GM21381 (cell line): ENCODE data around the gene ZSWIM8.
"Not testable (repeated sequence)": the region's sequence is repeated elsewhere in the genome, so short reads cannot be mapped to it uniquely, and the experiment has no call there.

Experiments
- ATAC-seq: cut with Tn5 transposase; IDR thresholded peaks from one replicate; pipeline ENCODE4 v1.9.1; 2021; ENCODE audit warnings: mild to moderate bottlenecking, moderate library complexity; ENCODE audit not compliant: unreplicated experiment

Gene ZSWIM8

GRCh38 chr10:73813333-73813732 is 27.9 kb downstream of the ZSWIM8 start:
- ATAC-seq, result no peak

- no peak for ATAC-seq
Observed at GRCh38 chr10:73814276-73814895, 29.0 kb downstream of the ZSWIM8 start.

GRCh38 chr10:73814896-73815718 is 29.7 kb downstream of the ZSWIM8 start:
- no peak for ATAC-seq

DNA sequence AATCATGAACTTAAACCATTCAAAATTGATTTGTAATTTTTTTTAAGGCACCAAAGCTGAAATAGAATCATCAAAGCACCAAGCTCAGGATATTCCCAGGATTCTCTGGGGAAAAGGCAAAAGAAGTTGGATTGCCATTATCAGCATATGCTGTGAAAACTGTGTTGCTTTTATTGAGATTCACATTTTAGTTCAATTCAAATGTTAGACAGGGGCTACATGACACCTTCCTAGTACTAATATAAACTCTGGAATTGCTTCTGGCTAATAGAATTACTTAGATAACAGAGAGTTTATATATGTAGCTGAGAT is 30.3 kb downstream of the ZSWIM8 start:
- ATAC-seq, result no peak

DNA sequence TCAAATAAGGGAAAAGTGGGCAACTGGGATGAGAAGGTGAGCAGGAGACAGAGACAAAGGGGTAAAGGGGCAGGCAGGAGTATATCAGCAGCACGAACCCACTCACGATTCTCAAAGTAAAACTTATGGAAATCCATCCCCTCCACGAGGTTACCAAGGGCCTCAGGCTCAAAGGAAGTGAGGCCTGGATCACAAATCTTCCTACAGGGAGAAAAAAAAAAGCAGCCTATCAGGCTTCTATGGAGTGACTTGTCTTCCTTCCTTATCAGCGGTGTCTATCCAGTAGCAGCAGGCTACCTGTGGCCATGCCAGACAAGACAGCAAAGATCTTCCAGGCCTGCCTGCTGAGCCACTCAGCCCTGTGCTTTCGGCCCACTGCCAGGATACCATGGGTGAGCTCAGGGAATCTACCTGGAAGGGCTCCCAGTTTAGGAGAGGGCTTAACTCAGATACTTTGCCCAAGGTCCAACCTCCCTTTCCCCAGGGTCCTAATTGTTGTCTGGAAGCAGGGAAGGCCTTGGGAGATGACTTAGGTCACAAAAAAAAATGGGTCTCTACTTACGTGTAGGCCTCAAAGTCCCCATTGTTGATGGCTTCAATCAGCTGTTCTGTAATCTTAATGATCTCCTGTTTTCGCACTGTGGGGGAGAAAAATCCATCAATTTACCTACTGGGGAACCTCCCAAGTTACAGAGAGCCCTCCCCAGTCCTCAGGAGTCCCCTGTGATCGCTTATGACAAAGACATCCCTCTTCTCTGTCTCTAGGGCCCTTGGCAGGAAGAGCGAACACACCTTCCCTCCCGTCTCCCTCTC is 31.7 kb downstream of the ZSWIM8 start:
- ATAC-seq, result no peak

GRCh38 chr10:73817826-73818225 is 32.4 kb downstream of the ZSWIM8 start:
- no peak for ATAC-seq

GRCh38 chr10:73818402-73818801 is 33.0 kb downstream of the ZSWIM8 start:
- ATAC-seq, result no peak

DNA sequence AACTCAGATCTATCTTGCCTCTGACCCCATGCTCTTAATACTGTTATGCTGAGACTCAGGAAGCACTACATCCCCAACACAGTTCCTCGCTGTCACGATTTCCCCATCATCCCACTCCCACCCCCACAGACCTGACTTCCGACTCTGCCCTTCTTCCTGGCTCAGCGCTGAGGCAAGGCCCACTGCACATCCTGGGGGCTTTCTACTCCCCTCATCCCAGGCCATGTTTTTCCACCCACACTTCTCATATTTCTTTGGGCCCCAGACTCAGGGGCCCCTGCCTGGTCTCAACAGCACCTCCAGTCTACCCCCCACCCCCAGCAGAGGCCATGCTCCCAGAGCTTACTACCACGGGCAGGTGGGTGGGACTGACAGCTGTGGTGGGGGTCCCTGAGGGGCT is 33.7 kb downstream of the ZSWIM8 start:
- no peak for ATAC-seq

DNA sequence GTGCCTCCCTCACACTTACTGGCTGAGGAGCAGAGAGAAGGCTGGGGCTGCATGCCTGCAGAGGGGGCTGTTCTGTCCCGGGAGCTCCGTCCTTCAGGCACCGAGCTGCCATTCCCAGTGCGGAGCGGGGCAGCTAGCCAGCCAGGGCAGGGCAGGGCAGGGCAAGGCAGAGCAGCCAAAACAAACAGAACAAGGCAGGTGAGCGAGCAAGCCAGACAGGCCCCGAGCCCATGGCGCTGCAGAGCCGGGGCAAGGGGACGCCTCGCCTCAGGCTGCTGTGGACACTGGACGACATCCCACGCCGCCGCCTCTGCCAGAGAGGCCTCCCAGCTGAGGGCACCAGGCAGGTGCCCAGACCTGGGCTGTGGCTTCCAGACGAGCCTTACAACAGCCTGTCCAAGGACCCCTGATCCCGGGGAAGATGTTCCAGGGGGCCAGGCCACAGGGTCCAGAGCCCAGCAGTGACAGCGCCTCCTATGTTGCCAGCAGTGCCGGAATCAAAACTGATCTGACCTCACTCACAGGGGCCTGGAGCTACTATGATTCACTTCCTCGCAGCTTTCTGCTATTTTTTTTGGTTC is 34.2 kb downstream of the ZSWIM8 start:
- ATAC-seq, result no peak

- no peak for ATAC-seq
Observed at GRCh38 chr10:73823391-73823790, 38.0 kb downstream of the ZSWIM8 start.

GRCh38 chr10:73824146-73824725 is 38.8 kb downstream of the ZSWIM8 start:
- no peak for ATAC-seq

- no peak for ATAC-seq
Observed at GRCh38 chr10:73827346-73828089, 42.1 kb downstream of the ZSWIM8 start.

GRCh38 chr10:73828161-73828560 is 42.8 kb downstream of the ZSWIM8 start:
- no peak for ATAC-seq

DNA sequence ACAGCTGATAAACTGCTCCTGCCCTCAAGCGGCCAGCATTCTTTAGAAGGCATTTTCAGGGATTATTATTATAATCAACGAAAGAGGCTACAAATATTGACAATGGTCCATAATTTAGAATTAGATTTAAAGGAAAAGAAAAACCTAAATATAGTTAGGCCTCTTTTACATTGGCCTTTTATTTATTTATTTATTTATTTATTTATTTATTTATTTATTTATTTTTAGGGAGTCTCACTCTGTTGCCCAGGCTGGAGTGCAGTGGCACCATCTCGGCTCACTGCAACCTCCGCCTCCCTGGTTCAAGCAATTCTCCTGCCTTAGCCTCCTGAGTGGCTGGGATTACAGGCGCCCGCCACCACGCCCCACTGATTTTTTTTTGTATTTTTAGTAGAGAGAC is 43.7 kb downstream of the ZSWIM8 start:
- ATAC-seq, result not testable (repeated sequence)

DNA sequence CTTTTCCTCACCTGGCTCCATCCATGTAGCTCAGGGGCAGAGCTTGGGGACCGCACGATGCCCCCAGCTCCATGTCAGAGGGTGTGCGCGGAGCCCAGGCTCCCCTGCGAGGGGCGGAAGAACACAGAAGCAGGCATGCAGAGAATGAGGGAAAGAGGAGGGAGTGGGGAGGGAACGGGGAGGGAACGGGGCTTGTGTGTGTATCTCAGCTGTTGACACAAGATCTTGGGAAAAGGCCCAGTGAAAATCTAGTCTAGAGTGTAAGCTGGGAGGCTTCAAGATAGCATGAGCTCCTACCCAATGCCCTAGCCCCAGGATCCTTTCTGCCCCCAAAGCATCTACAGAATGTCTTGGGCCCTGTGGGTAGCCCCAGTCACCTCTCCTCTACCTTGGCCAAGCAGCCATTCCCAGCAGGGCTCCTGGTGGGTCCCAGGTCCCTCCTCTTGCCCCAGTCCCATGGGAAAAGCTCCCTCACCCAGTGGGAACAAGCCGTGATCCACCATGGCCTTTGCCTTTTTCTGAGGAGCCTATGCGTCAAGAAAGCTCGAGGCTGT is 51.1 kb downstream of the ZSWIM8 start:
- no peak for ATAC-seq

DNA sequence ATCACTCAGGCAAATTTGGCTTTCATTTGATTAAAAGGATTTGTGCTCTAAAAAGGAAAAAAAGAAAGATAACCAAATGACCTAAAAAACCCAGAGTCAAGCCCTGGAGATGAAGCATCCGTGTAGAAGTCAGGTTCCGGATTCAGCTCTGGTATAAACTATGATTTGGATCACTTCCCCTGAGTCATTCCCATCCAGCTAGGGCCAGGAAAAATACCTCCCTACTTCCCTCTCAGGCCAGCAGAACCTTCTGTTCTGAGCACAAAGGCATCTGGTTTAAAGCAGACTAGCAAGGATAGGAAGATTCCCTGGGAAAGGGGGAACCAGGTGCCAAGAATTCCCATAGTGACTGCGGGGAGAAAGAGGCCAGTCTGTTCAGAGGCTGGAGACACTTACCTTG is 51.7 kb downstream of the ZSWIM8 start:
- ATAC-seq, result no peak

DNA sequence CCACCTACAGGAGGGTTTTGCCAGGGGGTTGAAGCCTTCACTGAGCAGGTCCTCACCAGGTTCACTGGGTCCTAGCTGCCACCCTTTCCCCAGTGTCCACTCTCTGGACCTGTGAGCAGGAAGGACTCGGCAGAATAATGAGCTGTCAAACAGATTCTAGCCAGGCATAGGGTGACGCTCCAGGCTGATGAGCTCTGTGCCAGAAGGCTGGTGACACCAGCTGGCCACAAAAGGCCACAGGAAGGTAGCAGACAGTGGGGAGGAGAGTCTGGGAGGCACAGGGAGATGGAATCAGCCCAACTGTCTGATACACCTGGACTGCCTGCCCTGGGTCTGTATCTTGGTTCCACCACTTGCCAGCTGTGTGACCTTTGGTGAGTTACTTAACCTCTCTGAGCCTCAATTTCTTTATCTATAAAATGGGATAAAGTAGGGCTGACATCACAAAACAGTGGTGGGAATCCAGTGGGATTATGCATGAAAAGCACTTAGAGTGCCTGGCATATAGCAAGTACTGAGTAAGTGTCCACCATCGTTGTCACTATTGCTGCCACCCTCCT is 52.7 kb downstream of the ZSWIM8 start:
- no peak for ATAC-seq

DNA sequence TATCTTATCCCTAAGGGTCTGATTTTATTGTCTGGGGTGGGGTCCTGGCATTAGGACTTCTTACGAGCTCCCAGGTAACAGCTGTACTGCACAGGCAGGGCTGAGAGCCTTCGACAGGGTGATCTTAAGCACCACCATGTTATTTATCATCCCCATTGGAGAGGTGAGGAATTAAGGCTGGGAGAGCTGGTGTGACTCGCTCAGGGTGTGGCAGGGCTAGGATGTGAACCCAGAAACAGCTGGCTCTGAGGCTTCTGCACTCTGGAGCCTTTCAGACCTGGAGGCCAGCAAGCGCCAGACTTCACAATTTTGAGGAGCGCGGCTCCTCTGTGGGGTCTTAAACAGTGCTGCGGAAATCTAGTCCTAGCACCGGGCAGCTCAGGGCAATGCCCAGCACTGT is 53.4 kb downstream of the ZSWIM8 start:
- ATAC-seq, result no peak

DNA sequence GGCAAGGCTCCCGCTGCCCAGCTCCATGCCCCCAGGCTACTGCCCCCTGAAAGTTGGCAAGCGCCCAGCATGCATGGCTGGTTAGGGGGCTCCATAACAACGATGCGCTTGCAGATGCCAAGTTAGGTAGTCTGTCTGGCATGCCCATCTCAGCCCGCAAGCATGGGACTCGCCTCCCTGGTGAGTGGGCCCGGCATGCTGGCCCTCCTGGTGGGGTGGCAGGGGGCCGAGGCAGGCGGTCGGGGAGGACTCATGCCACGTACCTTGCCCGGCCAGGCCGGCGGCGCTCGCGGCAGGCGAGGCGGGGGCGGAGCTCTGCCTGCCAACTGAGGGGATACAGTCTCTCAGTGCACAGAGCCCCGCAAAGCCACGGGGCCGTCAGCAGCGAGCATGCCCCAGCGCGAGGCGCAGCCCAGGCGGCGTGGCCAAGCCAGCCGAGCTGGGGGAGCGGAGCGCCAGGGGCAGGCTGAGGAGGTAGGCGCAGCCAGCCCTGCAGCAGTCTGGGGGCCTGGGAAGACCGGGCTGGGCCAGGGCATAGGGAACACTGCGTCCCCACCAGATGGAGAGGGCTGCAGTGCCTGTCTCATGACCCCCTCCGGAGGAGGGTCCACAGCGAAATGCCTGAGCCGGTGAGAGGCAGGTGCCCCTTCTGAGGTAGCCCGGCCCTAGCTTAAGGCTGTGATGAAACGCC is 54.0 kb downstream of the ZSWIM8 start:
- no peak for ATAC-seq
